ENCODE measurements around the gene KIF21A.

The KIF21A gene

DNA sequence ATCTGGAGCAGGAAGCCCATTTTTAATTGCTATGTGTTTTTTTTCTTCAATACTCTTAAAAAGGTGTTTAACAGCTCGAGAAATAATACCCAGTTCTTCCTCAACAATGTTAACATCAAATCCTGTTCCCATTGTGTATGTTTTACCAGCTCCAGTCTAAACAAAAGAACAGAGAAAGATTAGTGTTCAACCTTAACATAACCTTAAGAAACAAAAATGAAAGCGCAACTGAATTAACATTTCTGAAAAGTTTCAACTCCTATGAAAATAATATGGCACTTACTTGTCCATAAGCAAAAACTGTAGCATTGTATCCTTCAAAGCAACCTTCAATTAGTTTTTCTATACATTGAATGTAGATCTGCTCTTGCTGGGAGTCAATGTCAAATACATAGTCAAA is 73.2 kb downstream of the KIF21A start:
- TF ChIP-seq CTCF (conservative IDR thresholded peaks at IDR 0.05; ENCODE audit: low read length), result no peak

GRCh38 chr12:39368891-39369290 is 74.0 kb downstream of the KIF21A start:
- no peak for DNase-seq (ENCODE audit: low read depth)
- no peak for TF ChIP-seq CTCF (conservative IDR thresholded peaks at IDR 0.05; ENCODE audit: low read length)
- no peak overlapping the region for H3K4me3 ChIP-seq (ENCODE audit: low read length)

More for the DNA sequence above, 73.2 kb downstream of the KIF21A start:
- no peak for DNase-seq (ENCODE audit: low read depth)
- no peak overlapping the region for H3K4me3 ChIP-seq (ENCODE audit: low read length)

- no peak overlapping the region for H3K4me3 ChIP-seq (ENCODE audit: low read length)
- DNase-seq (ENCODE audit: low read depth), result peak; percentile 33
- TF ChIP-seq CTCF (conservative IDR thresholded peaks at IDR 0.05; ENCODE audit: low read length), result no peak
Observed at GRCh38 chr12:39368096-39368495, 74.8 kb downstream of the KIF21A start.

GRCh38 chr12:39367494-39367893 is 75.4 kb downstream of the KIF21A start:
- no peak for DNase-seq (ENCODE audit: low read depth)
- no peak overlapping the region for H3K4me3 ChIP-seq (ENCODE audit: low read length)
- no peak for TF ChIP-seq CTCF (conservative IDR thresholded peaks at IDR 0.05; ENCODE audit: low read length)

DNA sequence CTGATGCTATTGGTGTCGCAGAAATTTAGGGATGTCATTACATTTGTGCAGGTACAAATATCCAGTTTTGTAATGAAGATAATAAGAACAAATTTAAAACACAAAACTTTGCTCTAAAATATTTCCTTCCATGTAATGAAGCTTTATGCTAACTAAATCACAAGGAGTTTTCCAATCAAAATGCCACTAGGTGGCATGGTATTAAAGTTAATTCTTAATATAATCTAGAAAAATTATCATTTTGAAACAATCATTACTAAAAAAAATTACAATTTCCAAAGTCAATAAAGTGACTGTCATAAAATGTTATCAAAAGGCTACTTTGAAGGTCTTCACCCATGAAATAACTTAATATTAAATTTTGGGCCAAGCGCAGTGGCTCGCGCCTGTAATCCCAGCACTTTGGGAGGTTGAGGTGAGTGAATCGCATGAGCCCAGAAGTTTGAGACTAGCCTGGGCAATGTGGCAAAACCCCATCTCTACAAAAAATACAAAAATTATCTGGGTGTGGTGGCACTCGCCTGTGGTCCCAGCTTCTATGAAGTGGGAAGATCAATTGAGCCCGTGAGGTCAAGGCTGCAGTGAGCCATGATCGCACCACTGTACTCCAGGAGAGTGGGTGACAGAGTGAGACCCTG is 77.4 kb downstream of the KIF21A start:
- DNase-seq (ENCODE audit: low read depth), result no peak
- peak; percentile 31 for TF ChIP-seq CTCF (conservative IDR thresholded peaks at IDR 0.05; ENCODE audit: low read length)

GRCh38 chr12:39364196-39364595 is 78.7 kb downstream of the KIF21A start:
- DNase-seq (ENCODE audit: low read depth), result no peak
- no peak overlapping the region for H3K4me3 ChIP-seq (ENCODE audit: low read length)
- no peak for TF ChIP-seq CTCF (conservative IDR thresholded peaks at IDR 0.05; ENCODE audit: low read length)

More for the DNA sequence above, 77.4 kb downstream of the KIF21A start:
- H3K4me3 ChIP-seq (ENCODE audit: low read length), result no peak overlapping the region

GRCh38 chr12:39359645-39360044 is 83.3 kb downstream of the KIF21A start:
- TF ChIP-seq CTCF (conservative IDR thresholded peaks at IDR 0.05; ENCODE audit: low read length), result no peak
- DNase-seq (ENCODE audit: low read depth), result no peak
- H3K4me3 ChIP-seq (ENCODE audit: low read length), result no peak overlapping the region
